ENCODE results near the gene TFAP2E. TPM values are rescaled to one million over a fixed set of nuclear protein-coding genes. Genes with fewer than 3 reads are reported as not detected.

Gene TFAP2E
- polyA plus RNA-seq, 1 donor = 0.98 TPM

GRCh38 chr1:35557118-35557610 is 15.9 kb upstream of the TFAP2E start, which contains the start of gene KIAA0319L:
KIAA0319L (minus strand) TSS chr1:35557403; CDS start chr1:35554491, 2,912 bp downstream.
- DNase-seq = no peak

DNA sequence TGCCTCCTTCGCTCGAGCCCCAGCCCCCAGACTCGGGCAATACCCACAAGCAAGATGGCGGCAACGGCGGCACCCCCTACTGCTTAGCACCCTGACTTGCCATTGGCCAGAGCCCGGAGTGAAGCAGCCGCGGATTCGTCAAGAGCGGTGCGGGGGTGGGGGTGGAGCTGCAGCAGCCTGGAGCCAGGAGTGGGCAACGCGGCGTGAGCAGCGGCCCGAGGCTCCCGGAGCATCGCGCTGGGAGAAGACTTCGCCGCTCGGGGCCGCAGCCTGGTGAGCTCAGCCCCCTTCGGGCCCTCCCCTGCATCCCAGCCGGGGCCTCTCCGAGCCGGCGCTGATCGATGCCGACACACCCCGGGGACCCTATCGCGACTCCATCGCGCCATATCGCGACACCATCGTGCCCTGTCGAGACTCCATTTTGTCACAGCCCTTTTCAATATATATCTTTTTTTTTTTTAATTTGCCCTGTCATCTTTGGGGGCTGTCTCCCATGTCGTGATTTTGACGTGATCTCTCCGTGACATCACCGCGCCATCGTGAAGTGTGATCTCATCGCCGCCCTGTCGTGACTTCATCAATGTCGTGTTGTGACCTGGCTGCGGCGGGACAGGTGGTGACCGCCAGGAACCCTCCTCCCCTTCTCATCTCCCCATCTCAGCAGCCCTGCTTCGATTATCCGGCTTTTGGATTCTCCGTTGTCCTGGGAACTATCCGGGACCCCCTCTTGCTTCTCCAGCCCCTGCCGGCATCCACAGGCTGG is 15.3 kb upstream of the TFAP2E start, which contains the start of gene NCDN:
Gene NCDN (plus strand): TSS at position 189 of the 763 bp plus-strand sequence. CDS start 392 bp downstream, at position 581.
- peak; percentile 96 for DNase-seq

- DNase-seq = no peak
These were observed 14.5 kb upstream of the TFAP2E start for GRCh38 chr1:35558374-35559316.

- DNase-seq = no peak
These were observed 13.7 kb upstream of the TFAP2E start for GRCh38 chr1:35559317-35559944.

DNA sequence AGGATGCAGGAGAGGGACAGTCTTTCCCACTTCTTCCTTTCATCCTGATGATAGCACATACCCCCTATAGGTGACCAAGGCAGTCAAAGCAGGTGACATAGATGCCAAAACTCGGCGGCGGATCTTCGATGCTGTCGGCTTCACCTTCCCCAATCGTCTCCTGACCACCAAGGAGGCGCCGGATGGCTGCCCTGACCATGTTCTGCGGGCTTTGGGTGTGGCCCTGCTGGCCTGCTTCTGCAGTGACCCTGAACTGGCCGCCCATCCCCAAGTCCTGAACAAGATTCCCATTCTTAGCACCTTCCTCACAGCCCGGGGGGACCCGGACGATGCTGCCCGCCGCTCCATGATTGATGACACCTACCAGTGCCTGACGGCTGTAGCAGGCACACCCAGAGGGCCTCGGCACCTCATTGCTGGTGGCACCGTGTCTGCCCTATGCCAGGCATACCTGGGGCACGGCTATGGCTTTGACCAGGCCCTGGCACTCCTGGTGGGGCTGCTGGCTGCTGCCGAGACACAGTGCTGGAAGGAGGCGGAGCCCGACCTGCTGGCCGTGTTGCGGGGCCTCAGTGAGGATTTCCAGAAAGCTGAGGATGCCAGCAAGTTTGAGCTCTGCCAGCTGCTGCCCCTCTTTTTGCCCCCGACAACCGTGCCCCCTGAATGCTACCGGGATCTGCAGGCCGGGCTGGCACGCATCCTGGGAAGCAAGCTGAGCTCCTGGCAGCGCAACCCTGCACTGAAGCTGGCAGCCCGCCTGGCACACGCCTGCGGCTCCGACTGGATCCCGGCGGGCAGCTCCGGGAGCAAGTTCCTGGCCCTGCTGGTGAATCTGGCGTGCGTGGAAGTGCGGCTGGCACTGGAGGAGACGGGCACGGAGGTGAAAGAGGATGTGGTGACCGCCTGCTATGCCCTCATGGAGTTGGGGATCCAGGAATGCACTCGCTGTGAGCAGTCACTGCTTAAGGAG is 12.6 kb upstream of the TFAP2E start:
- no peak for DNase-seq

DNA sequence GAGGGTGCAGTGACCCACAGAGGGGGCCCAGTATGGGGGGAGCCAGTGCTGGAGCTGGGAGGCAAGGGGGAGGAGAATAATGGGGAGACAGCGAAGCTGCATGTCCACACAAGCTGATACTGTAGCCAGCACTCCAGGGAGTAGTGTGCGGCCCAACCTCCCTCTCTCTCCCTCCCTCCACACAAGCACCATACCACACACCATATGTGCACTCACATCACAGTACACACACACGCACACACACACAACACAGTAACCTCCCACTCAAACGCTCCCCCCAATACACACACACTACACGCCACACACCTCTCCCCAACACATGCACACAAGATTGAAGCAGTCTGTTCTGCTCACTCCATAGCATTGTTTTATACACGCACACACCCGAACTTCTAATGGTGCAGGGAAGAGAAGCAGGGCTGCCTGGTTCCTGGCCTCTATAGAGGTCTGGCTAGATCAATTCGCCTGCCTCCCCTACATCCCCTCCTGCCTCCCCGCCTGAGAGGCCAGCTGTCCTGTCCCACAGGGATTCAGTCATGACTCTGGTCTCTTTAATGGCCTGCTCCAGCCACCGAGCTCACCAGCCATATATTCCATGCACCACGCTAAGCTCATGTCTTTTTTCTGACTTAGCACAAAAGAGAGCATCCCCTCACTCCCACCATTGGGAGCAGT is 11.7 kb upstream of the TFAP2E start:
- DNase-seq = no peak

DNA sequence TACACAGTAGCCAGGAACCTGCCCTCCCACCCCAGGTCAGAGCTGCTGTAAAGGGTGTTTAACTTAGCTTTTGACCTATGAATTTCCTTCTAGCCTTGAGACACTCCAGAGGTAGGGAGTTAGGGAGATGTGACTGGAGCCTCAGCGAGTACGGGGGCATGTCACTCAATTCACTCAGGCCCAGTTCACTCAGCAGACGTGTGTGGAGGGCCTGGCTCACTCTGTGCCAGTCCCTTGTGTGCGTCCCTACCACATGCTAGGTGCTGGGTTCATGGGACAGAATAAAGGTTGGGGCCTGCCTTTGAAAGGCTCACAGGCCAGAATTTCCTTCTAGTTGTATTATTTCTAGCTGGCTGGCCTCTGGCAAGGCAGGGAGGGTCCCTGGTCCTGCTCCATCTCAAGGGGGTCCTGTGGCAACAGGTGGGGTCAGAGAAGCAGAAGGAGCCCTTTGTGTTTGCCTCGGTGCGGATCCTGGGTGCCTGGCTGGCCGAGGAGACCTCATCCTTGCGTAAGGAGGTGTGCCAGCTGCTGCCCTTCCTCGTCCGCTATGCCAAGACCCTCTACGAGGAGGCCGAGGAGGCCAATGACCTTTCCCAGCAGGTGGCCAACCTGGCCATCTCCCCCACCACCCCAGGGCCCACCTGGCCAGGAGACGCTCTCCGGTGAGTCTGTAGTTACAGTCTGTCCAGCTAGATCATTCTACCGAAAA is 11.0 kb upstream of the TFAP2E start:
- DNase-seq = no peak

GRCh38 chr1:35563166-35563565 is 9.9 kb upstream of the TFAP2E start:
- no peak for DNase-seq

DNA sequence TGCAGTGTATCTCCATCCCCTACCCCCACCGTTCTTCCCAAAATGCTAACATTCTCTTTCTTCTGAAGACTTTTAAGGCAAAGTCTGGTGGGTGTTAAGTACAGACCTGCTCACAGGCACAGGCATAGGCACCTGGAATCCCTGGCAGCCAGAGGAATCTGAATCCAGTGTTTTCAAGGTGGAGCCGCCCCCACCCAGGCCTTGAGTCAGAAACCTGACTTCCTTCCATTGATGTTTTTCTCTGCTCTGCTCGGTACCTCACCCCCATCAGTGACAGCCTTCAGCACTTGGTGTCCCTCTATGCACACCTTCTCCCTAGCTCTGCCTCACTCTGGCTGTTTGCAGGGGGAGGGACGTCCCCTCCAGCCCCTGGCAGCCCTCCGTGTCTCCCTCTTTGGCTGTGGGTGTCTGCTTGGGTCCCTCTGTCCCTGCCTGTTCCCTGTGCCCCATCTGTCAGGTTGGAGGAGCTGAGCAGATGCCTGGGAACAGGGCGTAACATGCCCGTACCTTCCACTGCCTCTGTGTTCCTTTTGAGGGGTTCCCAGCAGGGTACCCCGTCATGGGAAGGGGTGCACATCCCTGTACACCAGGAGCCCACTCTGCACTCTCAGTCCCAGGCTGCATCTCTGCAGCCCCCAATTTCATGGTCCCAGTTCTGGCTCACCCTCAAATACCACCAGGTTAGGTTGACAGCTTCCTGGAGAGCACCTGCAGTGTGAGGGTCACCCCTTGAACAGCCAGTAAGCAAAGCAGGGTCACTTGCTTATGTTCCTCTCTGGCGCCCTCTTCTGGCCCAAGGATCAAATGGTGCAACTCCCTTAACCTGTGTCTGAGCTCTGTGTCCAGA is 8.9 kb upstream of the TFAP2E start:
- peak; percentile 72 for DNase-seq

GRCh38 chr1:35564884-35565741 is 8.0 kb upstream of the TFAP2E start:
- DNase-seq = no peak

GRCh38 chr1:35565742-35566133 is 7.4 kb upstream of the TFAP2E start:
- DNase-seq = no peak

DNA sequence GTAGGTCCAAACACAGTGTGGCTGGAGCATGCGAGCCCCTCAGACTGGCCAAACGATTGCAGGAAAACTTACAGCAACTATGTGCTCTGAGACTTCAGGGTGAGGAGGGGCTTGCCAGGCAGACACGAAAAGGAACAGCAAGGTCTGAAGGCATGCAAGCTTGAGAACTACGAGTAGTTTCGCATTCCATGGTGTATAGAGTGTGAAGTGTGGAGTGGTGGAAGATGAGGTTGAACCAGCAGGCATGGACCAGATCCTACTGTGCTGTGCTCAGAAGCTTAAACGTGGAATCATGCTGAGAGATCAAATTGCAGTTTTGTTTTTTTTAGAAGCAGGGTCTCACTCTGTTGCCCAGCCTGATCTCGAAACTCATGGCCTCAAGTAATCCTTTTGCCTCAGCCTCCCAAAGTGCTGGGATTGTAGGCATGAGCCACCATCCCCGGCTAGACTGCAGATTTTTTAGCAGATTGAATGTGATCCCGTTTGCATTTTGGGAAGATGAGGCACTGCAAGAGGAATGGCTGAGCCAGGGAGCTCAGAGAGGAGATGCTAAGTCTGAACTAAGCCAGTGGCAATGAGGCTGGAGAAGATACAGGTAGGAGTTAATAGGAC is 5.1 kb upstream of the TFAP2E start:
- DNase-seq = no peak

GRCh38 chr1:35568975-35569395 is 4.1 kb upstream of the TFAP2E start:
- DNase-seq = peak; percentile 71

DNA sequence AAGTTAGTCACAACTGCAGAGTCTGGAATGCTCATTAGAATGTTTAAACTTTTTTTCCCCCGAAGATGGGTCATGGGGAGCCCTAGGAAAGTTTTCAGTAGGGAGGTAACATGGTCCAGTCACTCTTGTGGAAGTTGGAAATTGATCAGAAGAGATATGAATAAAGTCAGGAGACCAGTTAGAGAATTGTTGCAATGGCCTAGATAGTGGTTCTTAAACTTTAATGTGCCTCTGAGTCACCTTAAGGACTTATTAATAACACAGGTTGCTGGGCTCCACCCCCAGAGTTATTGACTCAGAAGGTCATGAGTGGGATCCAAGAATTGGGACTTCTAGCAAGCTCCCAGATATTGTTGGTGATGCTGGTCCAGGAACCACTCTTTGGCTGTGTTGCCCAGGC is 3.2 kb upstream of the TFAP2E start:
- no peak for DNase-seq

DNA sequence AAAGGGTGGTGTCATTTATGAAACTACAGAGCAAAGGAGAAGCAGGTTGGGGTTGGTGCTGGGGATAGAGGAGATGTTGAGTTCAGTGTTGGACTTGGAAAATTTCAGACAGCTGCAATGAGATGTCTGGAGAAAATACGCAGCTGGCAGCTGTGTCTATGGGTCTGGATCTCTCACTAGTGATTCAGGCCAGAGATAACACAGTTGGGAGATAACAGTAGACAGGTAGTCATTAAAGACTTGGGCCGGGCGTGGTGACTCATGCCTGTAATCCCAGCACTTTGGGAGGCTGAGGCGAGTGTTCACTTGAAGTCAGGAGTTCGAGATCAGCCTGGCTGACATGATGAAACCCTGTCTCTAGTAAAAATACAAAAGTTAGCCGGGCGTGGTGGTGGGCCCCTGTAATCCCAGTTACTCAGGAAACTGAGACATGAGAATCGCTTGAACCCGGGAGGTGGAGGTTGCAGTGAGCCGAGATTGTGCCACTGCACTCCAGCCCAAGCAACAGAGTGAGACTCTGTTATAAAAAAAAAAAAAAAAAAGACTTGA is 2.5 kb upstream of the TFAP2E start:
- no peak for DNase-seq

GRCh38 chr1:35571263-35571662 is 1.9 kb upstream of the TFAP2E start:
- DNase-seq = no peak

GRCh38 chr1:35572296-35572695 is 818 bp upstream of the TFAP2E start:
- DNase-seq = no peak

Measured in left kidney (tissue), 2 donors.